Progenitor cell of endocrine pancreas (in vitro differentiated cells): ENCODE results near the gene ITGB5. TPM values are rescaled to one million over a fixed set of nuclear protein-coding genes. Genes with fewer than 3 reads are reported as not detected.

Experiments
- DNase-seq: peaks from one replicate; pipeline ENCODE4 v3.0.0; 2021; ENCODE audit warnings: low spot score; ENCODE audit not compliant: unreplicated experiment
- H3K27ac Mint-ChIP-seq: 2 replicates; pipeline ENCODE4 v1.8.0; 2021; ENCODE audit warnings: mild to moderate bottlenecking, moderate library complexity, mixed read lengths
- H3K27me3 Mint-ChIP-seq: 2 replicates; pipeline ENCODE4 v1.8.0; 2021; ENCODE audit warnings: mixed read lengths
- H3K36me3 Mint-ChIP-seq: 2 replicates; pipeline ENCODE4 v1.8.0; 2022; ENCODE audit warnings: mixed read lengths; ENCODE audit not compliant: insufficient read depth
- H3K4me1 Mint-ChIP-seq: 2 replicates; pipeline ENCODE4 v1.8.0; 2021; ENCODE audit warnings: low read depth, mixed read lengths
- H3K4me3 Mint-ChIP-seq: 2 replicates; pipeline ENCODE4 v1.8.0; 2021; ENCODE audit warnings: low read depth, mild to moderate bottlenecking, moderate library complexity, mixed read lengths
- H3K9me3 Mint-ChIP-seq: 2 replicates; pipeline ENCODE4 v1.8.0; 2021; ENCODE audit warnings: low read depth, mixed read lengths
- CTCF ChIP-seq: fragments of 200-600 bp; sonication (generic); IDR thresholded peaks from one replicate; pipeline ENCODE4 v1.5.0; 2021; ENCODE audit warnings: antibody characterized with exemption, mild to moderate bottlenecking; ENCODE audit not compliant: unreplicated experiment
- total RNA-seq: library from RNA; stranded (reverse); gene quantifications from 2 replicates; pipeline ENCODE4 v1.2.1, GENCODE V29; 2021

ITGB5 gene
- total RNA-seq, 1 donor from 2014 or later, result 58.8 TPM

- no peak for DNase-seq
These were observed 13.9 kb downstream of the ITGB5 start for GRCh38 chr3:124873226-124873625.

GRCh38 chr3:124867511-124867910, 19.7 kb downstream of the ITGB5 start:
- Mint-ChIP-seq H3K4me1 (no peaks in the 10 kb centered on the region), H3K36me3 (peaks cover 5% of the 10 kb centered on the region), H3K9me3 (no peaks in the 10 kb centered on the region), H3K27ac (peak overlapping the region; percentile 53), H3K4me3 (no peak overlapping the region), H3K27me3 (no peaks in the 10 kb centered on the region)
- DNase-seq, result no peak
- no peak for TF ChIP-seq CTCF

More at GRCh38 chr3:124873226-124873625, 13.9 kb downstream of the ITGB5 start:
- Mint-ChIP-seq H3K36me3 (peaks cover 5% of the 10 kb centered on the region), H3K9me3 (no peaks in the 10 kb centered on the region), H3K4me3 (no peak overlapping the region), H3K4me1 (no peaks in the 10 kb centered on the region), H3K27me3 (no peaks in the 10 kb centered on the region), H3K27ac (no peak overlapping the region)
- no peak for TF ChIP-seq CTCF

GRCh38 chr3:124862006-124862405, 25.2 kb downstream of the ITGB5 start:
- Mint-ChIP-seq H3K9me3 (no peaks in the 10 kb centered on the region), H3K27me3 (no peaks in the 10 kb centered on the region), H3K4me3 (no peak overlapping the region), H3K4me1 (peaks cover 15% of the 10 kb centered on the region), H3K36me3 (peaks cover 6% of the 10 kb centered on the region), H3K27ac (no peak overlapping the region)
- TF ChIP-seq CTCF, result no peak
- DNase-seq, result no peak

- no peaks in the 10 kb centered on the region for H3K27me3 Mint-ChIP-seq
- no peak for DNase-seq
- peaks cover 6% of the 10 kb centered on the region for H3K36me3 Mint-ChIP-seq
- H3K27ac Mint-ChIP-seq, result no peak overlapping the region
- no peak for TF ChIP-seq CTCF
- no peaks in the 10 kb centered on the region for H3K9me3 Mint-ChIP-seq
- H3K4me3 Mint-ChIP-seq, result no peak overlapping the region
- peaks cover 15% of the 10 kb centered on the region for H3K4me1 Mint-ChIP-seq
These were observed 26.1 kb downstream of the ITGB5 start for GRCh38 chr3:124861041-124861440.

DNA sequence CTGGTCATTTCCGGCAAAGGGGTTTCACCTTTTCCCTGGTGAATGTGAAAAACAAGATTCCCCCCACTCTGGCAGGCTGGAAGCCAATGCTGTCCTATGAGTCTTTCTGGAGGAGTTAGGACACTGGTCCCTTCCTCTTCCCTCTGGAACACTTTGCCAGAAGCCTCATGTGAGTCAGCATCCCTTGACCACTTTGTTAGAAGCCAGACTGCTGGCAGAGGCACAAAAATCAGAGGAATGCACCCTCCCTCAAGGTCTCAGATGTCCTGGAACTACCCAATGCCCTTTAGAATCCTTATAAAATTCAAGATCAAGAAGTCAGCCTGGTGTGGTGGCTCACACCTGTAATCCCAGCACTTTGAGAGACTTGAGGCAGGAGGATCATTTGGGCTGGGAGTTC, 26.6 kb downstream of the ITGB5 start:
- no peak for DNase-seq
- Mint-ChIP-seq H3K27ac (no peak overlapping the region), H3K9me3 (no peaks in the 10 kb centered on the region), H3K4me1 (peaks cover 15% of the 10 kb centered on the region), H3K27me3 (no peaks in the 10 kb centered on the region), H3K36me3 (peaks cover 6% of the 10 kb centered on the region), H3K4me3 (no peak overlapping the region)
- no peak for TF ChIP-seq CTCF
